A673 (cell line): ENCODE results near the gene FCN1. TPM values are rescaled to one million over a fixed set of nuclear protein-coding genes. Genes with fewer than 3 reads are reported as not detected.

ENCODE experiments used
- BruUV-seq: library from RNA; stranded (reverse); fragments of 400-500 nt; replicated peaks from 2 replicates; lab custom pipeline; 2021; lab: Mats Ljungman, UMichigan
- CTCF ChIA-PET: fragments of 300-600 bp; sonication (Branson Sonifier 250); formaldehyde crosslinking; loops from one replicate; lab custom pipeline; 2022; ENCODE audit warnings: antibody characterized with exemption; lab: Charles Lee
- POLR2A ChIA-PET: fragments of 300-600 bp; sonication (Branson Sonifier 250); formaldehyde crosslinking; loops from one replicate; lab custom pipeline; 2022; ENCODE audit warnings: antibody characterized with exemption; ENCODE audit not compliant: low non-redundant PET; lab: Charles Lee
- DNase-seq: peaks from one replicate; pipeline ENCODE4 v3.0.0-alpha.2; 2015; ENCODE audit warnings: low spot score
- H3K27ac ChIP-seq: fragments of 200-600 bp; sonication (generic); 2 replicates; pipeline ENCODE4 v1.5.1; 2016; ENCODE audit warnings: mixed run types, low read depth, mild to moderate bottlenecking, mixed read lengths, antibody characterized with exemption, low read length; ENCODE audit not compliant: poor library complexity, severe bottlenecking
- H3K27me3 ChIP-seq: fragments of 200-600 bp; sonication (generic); replicated peaks from 2 replicates; pipeline ENCODE4 v1.6.1; 2017; ENCODE audit warnings: mixed run types, low read depth, mild to moderate bottlenecking, mixed read lengths, antibody characterized with exemption, low read length; ENCODE audit not compliant: insufficient read depth, poor library complexity
- H3K36me3 ChIP-seq: fragments of 200-600 bp; sonication (generic); 2 replicates; pipeline ENCODE4 v1.6.1; 2016; ENCODE audit warnings: mixed run types, mild to moderate bottlenecking, mixed read lengths, antibody characterized with exemption, low read length; ENCODE audit not compliant: insufficient read depth, poor library complexity, severe bottlenecking
- H3K4me1 ChIP-seq: fragments of 200-600 bp; sonication (generic); 2 replicates; pipeline ENCODE4 v1.6.1; 2017; ENCODE audit warnings: mixed run types, mild to moderate bottlenecking, mixed read lengths, antibody characterized with exemption, low read length; ENCODE audit not compliant: insufficient read depth, poor library complexity, severe bottlenecking
- H3K4me3 ChIP-seq: fragments of 200-600 bp; sonication (generic); 2 replicates; pipeline ENCODE4 v1.5.1; 2016; ENCODE audit warnings: low read depth, mixed run types, mild to moderate bottlenecking, mixed read lengths, low read length; ENCODE audit not compliant: poor library complexity, severe bottlenecking
- H3K9me3 ChIP-seq: fragments of 200-600 bp; sonication (generic); 2 replicates; pipeline ENCODE4 v1.6.1; 2016; ENCODE audit warnings: mixed run types, low read depth, mild to moderate bottlenecking, mixed read lengths, antibody characterized with exemption, low read length; ENCODE audit not compliant: poor library complexity, severe bottlenecking
- CTCF ChIP-seq: fragments of 300-800, 200-600 bp; sonication (generic); conservative IDR thresholded peaks from 2 replicates; pipeline ENCODE4 v1.5.1; 2017; ENCODE audit warnings: low read depth, mild to moderate bottlenecking, antibody characterized with exemption, low read length, moderate library complexity, mixed read lengths
- EZH2 ChIP-seq: fragments of 200-600 bp; sonication (generic); IDR thresholded peaks from 2 replicates; pipeline ENCODE4 v1.6.1; 2017; ENCODE audit warnings: borderline replicate concordance, low read depth, mild to moderate bottlenecking, mixed read lengths, antibody characterized with exemption, low read length; ENCODE audit not compliant: poor library complexity, severe bottlenecking
- intact Hi-C: fragments of 100-400 bp; cut with micrococcal nuclease; formaldehyde crosslinking; loops from one replicate; pipeline ENCODE4 v1.10.0; 2022; ENCODE audit not compliant: unreplicated experiment
- total RNA-seq: library from RNA; stranded (reverse); gene quantifications from 2 replicates; pipeline ENCODE4 v1.2.3, GENCODE V29; 2021

The FCN1 gene
- total RNA-seq, 1 experiment from 2014 or later: not detected

GRCh38 chr9:134965851-134966250 lies 48.1 kb upstream of the FCN1 start:
- Histone ChIP-seq H3K4me1 (peaks cover 12% of the 10 kb centered on the region), H3K36me3 (no peaks in the 10 kb centered on the region), H3K27me3 (no peaks in the 10 kb centered on the region), H3K4me3 (no peak overlapping the region), H3K9me3 (no peaks in the 10 kb centered on the region), H3K27ac (no peak overlapping the region)
- intact Hi-C loops: no loop called here
- DNase-seq: no peak
- ChIA-PET POLR2A (no interaction called here), CTCF (no interaction called here)
- no TSS peak for BruUV-seq
- TF ChIP-seq CTCF (no peak), EZH2 (no peak)

- Histone ChIP-seq H3K4me1 (peaks cover 12% of the 10 kb centered on the region), H3K27me3 (no peaks in the 10 kb centered on the region), H3K4me3 (no peak overlapping the region), H3K36me3 (no peaks in the 10 kb centered on the region), H3K27ac (no peak overlapping the region), H3K9me3 (no peaks in the 10 kb centered on the region)
- CTCF ChIA-PET: no interaction called here
- POLR2A ChIA-PET: no interaction called here
- no peak for TF ChIP-seq EZH2
- DNase-seq: no peak
- BruUV-seq: no TSS peak
- intact Hi-C loops: no loop called here
These were observed 47.7 kb upstream of the FCN1 start for GRCh38 chr9:134965411-134965810.

GRCh38 chr9:134964271-134965055 lies 46.8 kb upstream of the FCN1 start:
- peaks cover 12% of the 10 kb centered on the region for H3K4me1 ChIP-seq
- intact Hi-C loops: no loop called here
- H3K27ac ChIP-seq: no peak overlapping the region
- BruUV-seq: no TSS peak
- H3K9me3 ChIP-seq: no peaks in the 10 kb centered on the region
- DNase-seq: no peak
- ChIA-PET POLR2A (no interaction called here), CTCF (no interaction called here)
- no peaks in the 10 kb centered on the region for H3K36me3 ChIP-seq
- TF ChIP-seq EZH2 (no peak), CTCF (no peak)
- no peaks in the 10 kb centered on the region for H3K27me3 ChIP-seq
- no peak overlapping the region for H3K4me3 ChIP-seq
